K562 (cell line): ENCODE results near the gene MED12. TPM values are rescaled to one million over a fixed set of nuclear protein-coding genes. Genes with fewer than 3 reads are reported as not detected.

Experiments used
- ATAC-seq: fragments of 200-7000 bp; cut with Tn5 transposase; 3 replicates; pipeline ENCODE4 v1.9.1; 2020; ENCODE audit warnings: moderate library complexity
- BruUV-seq: library from RNA; stranded (reverse); fragments of 400-500 nt; replicated peaks from 2 replicates; lab custom pipeline; 2021; lab: Mats Ljungman, UMichigan
- CTCF ChIA-PET: fragments of 300-600 bp; formaldehyde crosslinking; extraction: SDS; loops from one replicate; lab custom pipeline; 2021; ENCODE audit warnings: low intra/inter-chr PET ratio; lab: Yijun Ruan, JAX
- POLR2A ChIA-PET: fragments of 300-600, 350-650 bp; sonication (Branson Sonifier 250); formaldehyde crosslinking; extraction: SDS; loops from one replicate; lab custom pipeline; 2021; ENCODE audit warnings: antibody characterized with exemption, inconsistent platforms; lab: Yijun Ruan, JAX
- DNase-seq, 4 experiments: peaks; one replicate each; pipeline versions ENCODE4 v3.0.0 to v3.0.0-alpha.2; 2011 to 2018; ENCODE audit warnings: low spot score in 3 of 4, mixed read lengths in 3 of 4; ENCODE audit errors: extremely low read depth in 1 of 4
- FAIRE-seq: peaks from 2 replicates; lab custom pipeline; 2011; peaks lifted over from hg19 to GRCh38; lab: Jason Lieb, UNC
- H2AFZ ChIP-seq: 2 replicates; pipeline ENCODE4 v1.6.0; 2011; ENCODE audit warnings: low read depth, low read length, control low read depth, inconsistent platforms
- H3K27ac ChIP-seq: fragments of 200-600 bp; 3 replicates; pipeline ENCODE4 v1.8.0; 2011; ENCODE audit warnings: low read depth, mild to moderate bottlenecking, control low read depth, inconsistent platforms, low read length, moderate library complexity, mixed read lengths; ENCODE audit errors: extremely low read depth
- H3K27me3 ChIP-seq, 2 experiments: fragments of 300-600 bp in 1 of 2; 2 replicates in 1 of 2; 3 replicates in 1 of 2; pipeline versions ENCODE4 v1.6.0 to v1.8.0; 2011; ENCODE audit warnings: inconsistent platforms in 2 of 2, low read length in 2 of 2, mild to moderate bottlenecking in 1 of 2, mixed read lengths in 1 of 2, moderate library complexity in 1 of 2; ENCODE audit not compliant: control insufficient read depth in 2 of 2, insufficient read depth in 2 of 2
- H3K36me3 ChIP-seq: fragments of 300-600 bp; 3 replicates; pipeline ENCODE4 v1.8.0; 2011; ENCODE audit warnings: mild to moderate bottlenecking, low read length, inconsistent platforms; ENCODE audit not compliant: control insufficient read depth, insufficient read depth
- H3K4me1 ChIP-seq, 2 experiments: fragments of 200-600 bp in 1 of 2; replicated peaks in 1 of 2; 2 replicates in 1 of 2; 3 replicates in 1 of 2; pipeline versions ENCODE4 v1.5.1 to v1.8.0; 2011; ENCODE audit warnings: inconsistent platforms in 2 of 2, low read length in 2 of 2, mild to moderate bottlenecking in 1 of 2, mixed read lengths in 1 of 2, moderate library complexity in 1 of 2; ENCODE audit not compliant: control insufficient read depth in 2 of 2, insufficient read depth in 2 of 2
- H3K4me2 ChIP-seq: 2 replicates; pipeline ENCODE4 v1.6.1; 2011; ENCODE audit warnings: low read length, control low read depth, inconsistent platforms, mixed read lengths; ENCODE audit not compliant: insufficient read depth
- H3K4me3 ChIP-seq: fragments of 200-600 bp; sonication (generic), shearing (Covaris generic); 2 replicates; pipeline ENCODE4 v1.5.1; 2016; ENCODE audit warnings: control low read depth, inconsistent platforms
- H3K79me2 ChIP-seq: fragments of 200-600 bp; 3 replicates; pipeline ENCODE4 v1.8.0; 2011; ENCODE audit warnings: low read length, inconsistent platforms; ENCODE audit not compliant: control insufficient read depth, insufficient read depth
- H3K9ac ChIP-seq, 2 experiments: 2 replicates each; pipeline versions ENCODE4 v1.6.0 to v1.6.1; 2011; ENCODE audit warnings: low read depth in 2 of 2, low read length in 2 of 2, control low read depth in 1 of 2, inconsistent platforms in 1 of 2, mild to moderate bottlenecking in 1 of 2, mixed read lengths in 1 of 2; ENCODE audit not compliant: insufficient read depth in 1 of 2
- H3K9me1 ChIP-seq: one replicate; pipeline ENCODE4 v1.6.0; 2011; ENCODE audit warnings: inconsistent platforms, mild to moderate bottlenecking, low read length, moderate library complexity; ENCODE audit not compliant: control insufficient read depth, insufficient read depth
- H3K9me3 ChIP-seq: replicated peaks from 2 replicates; pipeline ENCODE4 v1.5.1; 2011; ENCODE audit warnings: low read depth, low read length, inconsistent platforms; ENCODE audit not compliant: control insufficient read depth, insufficient read depth
- H4K20me1 ChIP-seq: replicated peaks from 2 replicates; pipeline ENCODE4 v1.6.1; 2011; ENCODE audit warnings: low read length, inconsistent platforms, mixed read lengths; ENCODE audit not compliant: control insufficient read depth, insufficient read depth
- CBFA2T3 ChIP-seq: fragments of 450-650 bp; IDR thresholded peaks from 2 replicates; pipeline ENCODE4 v1.6.1; 2017
- CGGBP1 ChIP-seq: fragments of 250-450 bp; sonication (Bioruptor Pico); IDR thresholded peaks from 2 replicates; pipeline ENCODE4 v1.9.0; 2021; ENCODE audit warnings: mild to moderate bottlenecking
- CREB1 ChIP-seq, 2 experiments: sonication (generic) in 1 of 2; formaldehyde crosslinking in 1 of 2; IDR thresholded peaks; 2 replicates each; pipeline versions ENCODE4 v1.6.1 to v1.8.0; 2012 to 2022; ENCODE audit warnings: inconsistent platforms in 1 of 2, mild to moderate bottlenecking in 1 of 2, missing genetic modification reagents in 1 of 2, moderate library complexity in 1 of 2
- DDX20 ChIP-seq: fragments of 450-650 bp; IDR thresholded peaks from 2 replicates; pipeline ENCODE4 v1.6.1; 2016; ENCODE audit warnings: missing genetic modification characterization, low read depth, mild to moderate bottlenecking, missing compliant biosample characterization, moderate library complexity
- MIER1 ChIP-seq: fragments of 450-650 bp; IDR thresholded peaks from 2 replicates; pipeline ENCODE4 v1.6.1; 2016; ENCODE audit warnings: antibody characterized with exemption, mild to moderate bottlenecking, low read depth
- MTA3 ChIP-seq: fragments of 450-650 bp; formaldehyde crosslinking; IDR thresholded peaks from 2 replicates; pipeline ENCODE4 v1.6.1; 2017; ENCODE audit warnings: mild to moderate bottlenecking, borderline replicate concordance
- MYBL2 ChIP-seq, 2 experiments: fragments of 450-650 bp in 1 of 2; sonication (generic) in 1 of 2; formaldehyde crosslinking in 1 of 2; IDR thresholded peaks; 2 replicates each; pipeline versions ENCODE4 v1.6.1 to v1.8.1; 2017 to 2022; ENCODE audit warnings: borderline replicate concordance in 1 of 2, inconsistent platforms in 1 of 2, low read depth in 1 of 2, mild to moderate bottlenecking in 1 of 2, missing genetic modification reagents in 1 of 2, moderate library complexity in 1 of 2
- PHB ChIP-seq: fragments of 250-450 bp; sonication (Bioruptor Pico); IDR thresholded peaks from 2 replicates; pipeline ENCODE4 v1.5.0; 2021
- STAT6 ChIP-seq: sonication (generic); formaldehyde crosslinking; IDR thresholded peaks from 2 replicates; pipeline ENCODE4 v1.8.1; 2023; ENCODE audit warnings: mild to moderate bottlenecking, missing genetic modification reagents
- USF2 ChIP-seq: sonication (generic); formaldehyde crosslinking; IDR thresholded peaks from 2 replicates; pipeline ENCODE4 v1.5.0; 2020; ENCODE audit warnings: missing genetic modification reagents
- WGBS: fragments of 100-300 bp; shearing (Covaris generic); methylation state at CpG from one replicate; pipeline ENCODE4 v1.1.6; 2016; ENCODE audit warnings: low coverage, mixed read lengths; ENCODE audit not compliant: insufficient coverage; ENCODE audit errors: missing lambda C conversion rate; 5-methylcytosine and 5-hydroxymethylcytosine counted together
- in situ Hi-C: fragments of 300-500 bp; cut with MboI; formaldehyde crosslinking; loops from 4 replicates; pipeline ENCODE4 v1.15.0; 2018; ENCODE audit warnings: inconsistent platforms, mixed read lengths
- intact Hi-C: fragments of 100-400 bp; cut with micrococcal nuclease; formaldehyde crosslinking; loops from 2 replicates; pipeline ENCODE4 v1.14.2; 2022
- polyA plus RNA-seq, 8 experiments: library from polyadenylated mRNA; depleted of rRNA in 4 of 8; stranded (reverse) in 5 of 8; unstranded in 3 of 8; fragments of >200 nt; fragmentation: Nextera tagmentation in 2 of 8; fragmentation: Illumina TruSeq in 1 of 8; extraction: Ambion mirVana in 2 of 8; extraction: Trizol in 1 of 8; gene quantifications; 2 replicates each; pipeline versions ENCODE4 v1.2.1 to v1.2.3, GENCODE V29; 2011 to 2014; ENCODE audit warnings: inconsistent platforms in 1 of 8, missing spikeins in 1 of 8
- total RNA-seq, 7 experiments: library from RNA; depleted of rRNA in 6 of 7; stranded (reverse); fragments of >200 nt in 6 of 7; fragmentation: Illumina TruSeq in 2 of 7; extraction: Trizol in 2 of 7; gene quantifications; 2 replicates each; pipeline versions ENCODE4 v1.2.1 to v1.2.3, GENCODE V29; 2011 to 2021; ENCODE audit warnings: low replicate concordance in 1 of 7

MED12 gene
- total and polyA plus RNA-seq, 9 of the 15 experiments (the other 6 are each of a cell fraction or from before 2014, with no cell fraction given): 1.6 to 49.7 (median 8.6) TPM

DNA sequence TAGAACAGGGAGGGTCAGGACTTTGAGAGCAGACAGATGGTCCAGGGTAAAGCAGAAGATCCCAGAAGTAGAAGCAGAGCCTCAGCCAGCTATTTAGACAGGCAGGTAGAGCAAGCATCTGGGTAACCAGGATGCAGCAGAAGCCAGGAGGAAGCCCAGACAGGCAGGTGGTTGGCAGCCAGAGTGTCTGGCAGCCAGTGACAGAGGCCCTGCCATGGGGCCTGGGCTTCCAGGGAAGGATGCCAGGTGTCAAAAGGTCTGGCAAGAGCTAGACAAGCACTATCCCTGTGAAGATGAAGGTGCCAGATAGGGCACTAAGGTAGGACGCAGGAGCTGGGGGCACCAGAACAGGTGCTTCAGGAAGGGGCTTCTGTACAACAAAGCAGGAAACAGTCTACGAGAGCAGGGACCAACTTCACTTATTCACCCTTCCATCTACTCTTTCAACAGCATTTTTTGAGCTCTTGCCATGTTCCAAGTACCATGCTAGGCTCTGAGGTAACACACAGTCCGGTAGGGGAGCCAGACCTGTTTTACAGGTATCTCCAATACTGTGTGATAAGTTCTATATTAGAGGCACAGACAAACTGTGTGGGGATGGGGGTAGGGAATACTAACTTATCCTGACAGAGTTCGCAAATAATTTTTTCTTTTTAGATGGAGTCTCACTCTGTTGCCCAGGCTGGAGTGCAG is 66.6 kb downstream of the MED12 start:
- no peak for FAIRE-seq
- no peak overlapping the region for H3K27ac ChIP-seq
- H3K36me3 ChIP-seq: no peaks in the 10 kb centered on the region
- H2AFZ ChIP-seq: no peak overlapping the region
- no peaks in the 10 kb centered on the region for H4K20me1 ChIP-seq
- no peak for ATAC-seq
- intact Hi-C loops (loop anchor here (5.0 kb wide), 1 partner anchor 467 kb away; no protein-coding TSS in a partner anchor), in situ Hi-C loops (no loop called here)
- no TSS peak for BruUV-seq
- ChIA-PET POLR2A (interaction anchor here (0.6 kb wide), 2 partner anchors 52 to 159 kb away, joined by 3 read pairs; no protein-coding TSS in a partner anchor), CTCF (interaction anchor here (0.6 kb wide), 1 partner anchor 55 kb away, joined by 3 read pairs; no protein-coding TSS in a partner anchor)
- no peaks in the 10 kb centered on the region for H3K9me1 ChIP-seq
- no peak overlapping the region for H3K4me3 ChIP-seq
- H3K4me1 ChIP-seq: peaks cover 4 to 15% of the 10 kb centered on the region in 2 experiments; a peak in 3 of 5 replicates
- no peaks in the 10 kb centered on the region for H3K79me2 ChIP-seq
- no peak overlapping the region for H3K4me2 ChIP-seq
- no peak for TF ChIP-seq DDX20 (tag)
- TF ChIP-seq MIER1: no peak
- TF ChIP-seq USF2: no peak
- no peak for TF ChIP-seq MTA3
- TF ChIP-seq CREB1 (IDR thresholded peaks at IDR 0.05): no peak
- no peak for TF ChIP-seq CREB1 (CRISPR knock-in tag; IDR thresholded peaks at IDR 0.05)
- TF ChIP-seq MYBL2 (IDR thresholded peaks at IDR 0.05; ENCODE audit: low read depth): no peak
- TF ChIP-seq MYBL2 (CRISPR knock-in tag; IDR thresholded peaks at IDR 0.05; ENCODE audit: borderline replicate concordance): no peak
- TF ChIP-seq STAT6: no peak
- TF ChIP-seq CBFA2T3: no peak
- TF ChIP-seq CGGBP1 (CRISPR knock-in tag): no peak
- no peak for TF ChIP-seq PHB (CRISPR knock-in tag)
- H3K9ac ChIP-seq: no peak overlapping the region
- no peaks in the 10 kb centered on the region for H3K27me3 ChIP-seq
- WGBS: 85% methylated on average over 3 of the region's 4 CpGs
- DNase-seq: no peak
- no peaks in the 10 kb centered on the region for H3K9me3 ChIP-seq
